ENCODE results near the gene RFNG.

DNA sequence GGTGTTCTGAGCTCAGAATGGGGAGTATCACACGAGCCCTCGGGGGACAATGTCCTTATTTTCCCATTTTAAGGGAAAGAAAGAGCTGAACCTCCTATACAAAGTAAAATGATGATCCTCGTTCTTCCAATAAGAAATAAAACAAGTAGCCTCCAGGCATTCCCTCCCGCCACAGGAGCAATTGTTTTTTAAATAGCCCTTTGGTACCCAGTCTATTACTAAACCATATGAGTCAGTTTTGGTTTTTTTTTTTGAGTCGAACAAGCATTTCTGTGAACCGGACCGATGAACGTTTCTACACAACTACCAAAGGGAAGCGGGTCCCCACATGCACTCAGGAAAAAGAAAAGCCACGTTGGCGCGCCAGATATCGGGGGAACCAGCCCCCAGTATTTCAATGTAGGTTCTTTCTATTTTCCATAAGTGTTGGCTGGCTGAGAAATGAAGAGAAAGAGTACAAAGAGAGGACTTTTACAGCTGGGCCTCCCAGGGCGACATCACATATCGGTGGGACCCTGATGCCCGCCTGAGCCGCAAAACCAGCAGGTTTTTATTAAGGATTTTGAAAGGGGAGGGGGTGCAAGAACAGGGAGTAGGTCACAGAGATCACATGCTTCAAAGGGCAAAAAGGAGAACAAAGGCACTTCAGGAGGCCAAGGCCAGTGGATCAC is 10.3 kb downstream of the RFNG start:
- TF ChIP-seq CTCF (IDR thresholded peaks at IDR 0.05): no peak
- no peak for TF ChIP-seq RCOR1 (IDR thresholded peaks at IDR 0.05; ENCODE audit: low read depth, low read length)
- TF ChIP-seq JUN (IDR thresholded peaks at IDR 0.05): no peak
- TF ChIP-seq RFX5 (IDR thresholded peaks at IDR 0.05): no peak
- TF ChIP-seq POLR2A (IDR thresholded peaks at IDR 0.05; ENCODE audit: low read length): no peak
- no peak for TF ChIP-seq HOXA7 (CRISPR knock-in tag; IDR thresholded peaks at IDR 0.05)
- no peak for TF ChIP-seq SREBF2 (IDR thresholded peaks at IDR 0.05)
- TF ChIP-seq MAX (IDR thresholded peaks at IDR 0.05): no peak
- no peak for TF ChIP-seq RAD21 (conservative IDR thresholded peaks at IDR 0.05 in 1 of 2, IDR thresholded peaks at IDR 0.05 in 1 of 2)
- no peak for TF ChIP-seq KDM1A (IDR thresholded peaks at IDR 0.05; ENCODE audit: low read depth)
- no peak for TF ChIP-seq MAZ (IDR thresholded peaks at IDR 0.05; ENCODE audit: borderline replicate concordance, low read depth, low read length)
- no peak for TF ChIP-seq ZFP36 (IDR thresholded peaks at IDR 0.05; ENCODE audit: borderline replicate concordance, partially characterized antibody)
- no peak for TF ChIP-seq PHF8 (IDR thresholded peaks at IDR 0.05; ENCODE audit: borderline replicate concordance, low read depth)
- TF ChIP-seq REST (IDR thresholded peaks at IDR 0.05): no peak

Data from A549 (cell line).